Bronchial epithelial cell (primary cell): ENCODE results near the gene NTM. TPM values are rescaled to one million over a fixed set of nuclear protein-coding genes. Genes with fewer than 3 reads are reported as not detected.

Experiments used
- DNase-seq: peaks from one replicate; pipeline ENCODE4 v3.0.0-alpha.2; 2010; ENCODE audit warnings: low read depth
- FAIRE-seq: peaks from 2 replicates; lab custom pipeline; 2011; peaks lifted over from hg19 to GRCh38; lab: Jason Lieb, UNC
- H3K27me3 ChIP-seq: 2 replicates; pipeline ENCODE4 v1.5.1; 2011; ENCODE audit warnings: low read length; ENCODE audit not compliant: control insufficient read depth, insufficient read depth
- H3K36me3 ChIP-seq: 2 replicates; pipeline ENCODE4 v1.5.1; 2011; ENCODE audit warnings: low read length; ENCODE audit not compliant: control insufficient read depth, insufficient read depth
- H3K4me3 ChIP-seq: 2 replicates; pipeline ENCODE4 v1.5.1; 2011; ENCODE audit warnings: mild to moderate bottlenecking, low read depth, low read length, control low read depth
- total RNA-seq: library from RNA; depleted of rRNA; stranded (reverse); fragments of >200 nt; gene quantifications from 2 replicates; pipeline ENCODE4 v1.2.1, GENCODE V29; 2014
- TF ChIP-seq, protein P1 (sequence below): IDR thresholded peaks from 2 replicates; pipeline ENCODE4 v1.5.1; 2011; ENCODE audit warnings: mild to moderate bottlenecking, moderate library complexity, low read length, control low read depth, inconsistent platforms; ENCODE audit not compliant: insufficient read depth, severe bottlenecking

Gene NTM
- total RNA-seq, 1 donor from 2014 or later, result 4.2 TPM

DNA sequence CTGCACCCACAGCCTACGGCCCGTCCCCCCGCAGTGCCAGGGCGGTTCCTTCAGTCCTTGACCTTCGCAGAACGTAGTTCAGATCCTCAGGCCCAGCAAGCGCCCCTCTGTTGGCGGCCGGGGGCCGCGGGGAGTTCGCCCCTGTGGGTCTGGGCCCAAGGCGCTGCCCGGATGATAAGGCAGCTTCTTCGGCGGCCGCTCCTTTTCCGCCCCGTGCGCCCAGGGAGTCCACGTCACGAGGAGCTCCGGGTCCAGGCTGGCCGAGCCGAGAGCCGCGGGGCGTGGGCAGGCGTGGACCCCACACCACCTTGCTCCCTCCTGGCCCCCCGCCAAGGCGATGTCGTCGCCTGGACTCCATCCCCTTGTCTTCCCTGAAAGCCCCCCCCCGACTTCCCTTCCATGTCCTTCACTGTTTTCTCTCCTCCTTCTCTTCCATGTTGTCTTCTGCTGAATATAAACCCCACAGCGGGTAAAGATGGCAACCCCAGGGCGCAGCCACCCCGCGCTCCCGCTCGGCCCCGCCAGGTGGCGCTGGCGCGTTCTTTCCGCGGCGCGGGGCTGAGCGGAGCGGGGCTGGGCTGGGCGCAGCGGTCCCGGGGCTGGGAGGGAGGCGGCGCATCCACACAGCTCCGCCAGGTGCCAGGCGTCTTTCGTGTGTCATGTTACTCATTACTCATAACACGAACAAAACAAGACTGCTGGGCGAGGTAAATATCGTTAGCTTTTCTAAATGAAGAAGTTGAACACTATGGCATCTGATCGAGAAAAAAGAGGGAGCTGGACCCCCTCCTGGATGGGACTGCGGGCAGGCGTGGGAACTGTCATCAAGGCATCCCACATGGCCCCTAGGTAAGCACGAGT, 321.0 kb downstream of the NTM start:
- FAIRE-seq, result no peak
- peak; percentile 58 for DNase-seq
- Histone ChIP-seq H3K36me3 (no peaks in the 10 kb centered on the region), H3K27me3 (no peaks in the 10 kb centered on the region), H3K4me3 (no peak overlapping the region)
- TF ChIP-seq, protein P1, sequence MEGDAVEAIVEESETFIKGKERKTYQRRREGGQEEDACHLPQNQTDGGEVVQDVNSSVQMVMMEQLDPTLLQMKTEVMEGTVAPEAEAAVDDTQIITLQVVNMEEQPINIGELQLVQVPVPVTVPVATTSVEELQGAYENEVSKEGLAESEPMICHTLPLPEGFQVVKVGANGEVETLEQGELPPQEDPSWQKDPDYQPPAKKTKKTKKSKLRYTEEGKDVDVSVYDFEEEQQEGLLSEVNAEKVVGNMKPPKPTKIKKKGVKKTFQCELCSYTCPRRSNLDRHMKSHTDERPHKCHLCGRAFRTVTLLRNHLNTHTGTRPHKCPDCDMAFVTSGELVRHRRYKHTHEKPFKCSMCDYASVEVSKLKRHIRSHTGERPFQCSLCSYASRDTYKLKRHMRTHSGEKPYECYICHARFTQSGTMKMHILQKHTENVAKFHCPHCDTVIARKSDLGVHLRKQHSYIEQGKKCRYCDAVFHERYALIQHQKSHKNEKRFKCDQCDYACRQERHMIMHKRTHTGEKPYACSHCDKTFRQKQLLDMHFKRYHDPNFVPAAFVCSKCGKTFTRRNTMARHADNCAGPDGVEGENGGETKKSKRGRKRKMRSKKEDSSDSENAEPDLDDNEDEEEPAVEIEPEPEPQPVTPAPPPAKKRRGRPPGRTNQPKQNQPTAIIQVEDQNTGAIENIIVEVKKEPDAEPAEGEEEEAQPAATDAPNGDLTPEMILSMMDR, result peak; percentile 60

- Histone ChIP-seq H3K27me3 (no peaks in the 10 kb centered on the region), H3K4me3 (no peak overlapping the region), H3K36me3 (no peaks in the 10 kb centered on the region)
- DNase-seq, result no peak
- TF ChIP-seq, protein P1, result no peak
- FAIRE-seq, result peak; percentile 95
Measured at GRCh38 chr11:131692151-131692550, 321.7 kb downstream of the NTM start.

- TF ChIP-seq, protein P1, result no peak
- H3K36me3 ChIP-seq, result no peaks in the 10 kb centered on the region
- no peak overlapping the region for H3K4me3 ChIP-seq
- DNase-seq (no peak), FAIRE-seq (no peak)
- H3K27me3 ChIP-seq, result no peaks in the 10 kb centered on the region
Measured at GRCh38 chr11:131692961-131693360, 322.5 kb downstream of the NTM start.

- no peaks in the 10 kb centered on the region for H3K36me3 ChIP-seq
- H3K27me3 ChIP-seq, result no peaks in the 10 kb centered on the region
- FAIRE-seq (no peak), DNase-seq (no peak)
- TF ChIP-seq, protein P1, result no peak
- no peak overlapping the region for H3K4me3 ChIP-seq
Measured at GRCh38 chr11:131693756-131694155, 323.3 kb downstream of the NTM start.

- peak; percentile 57 for DNase-seq
- no peaks in the 10 kb centered on the region for H3K27me3 ChIP-seq
- no peak overlapping the region for H3K4me3 ChIP-seq
- H3K36me3 ChIP-seq, result no peaks in the 10 kb centered on the region
- no peak for FAIRE-seq
- TF ChIP-seq, protein P1, result peak; percentile 92
Measured at GRCh38 chr11:131694526-131695424, 324.4 kb downstream of the NTM start.
